ENCODE data around the gene DNAJC4.

GRCh38 chr11:64211181-64211872 lies 19.0 kb upstream of the DNAJC4 start:
- TF ChIP-seq POLR2A (IDR thresholded peaks at IDR 0.05) (no peak), CTCF (IDR thresholded peaks at IDR 0.05) (no peak)
